Endothelial cell (in vitro differentiated cells): ENCODE results near the gene ZNF837. TPM values are rescaled to one million over a fixed set of nuclear protein-coding genes. Genes with fewer than 3 reads are reported as not detected.

ENCODE experiments used
- DNase-seq: peaks from one replicate; pipeline ENCODE4 v3.0.0; 2021; ENCODE audit warnings: low spot score
- H3K27ac Mint-ChIP-seq: one replicate; pipeline ENCODE4 v1.8.0; 2021; ENCODE audit warnings: mixed read lengths, inconsistent platforms; ENCODE audit not compliant: unreplicated experiment
- H3K27me3 Mint-ChIP-seq: one replicate; pipeline ENCODE4 v1.8.0; 2021; ENCODE audit warnings: mild to moderate bottlenecking, moderate library complexity, mixed read lengths, inconsistent platforms; ENCODE audit not compliant: unreplicated experiment
- H3K36me3 Mint-ChIP-seq: one replicate; pipeline ENCODE4 v1.8.0; 2021; ENCODE audit warnings: mild to moderate bottlenecking, low read depth, mixed read lengths, inconsistent platforms; ENCODE audit not compliant: unreplicated experiment
- H3K4me1 Mint-ChIP-seq: one replicate; pipeline ENCODE4 v1.8.0; 2021; ENCODE audit warnings: mild to moderate bottlenecking, mixed read lengths, inconsistent platforms; ENCODE audit not compliant: unreplicated experiment
- H3K4me3 Mint-ChIP-seq: one replicate; pipeline ENCODE4 v1.8.0; 2021; ENCODE audit warnings: mild to moderate bottlenecking, mixed read lengths, inconsistent platforms; ENCODE audit not compliant: unreplicated experiment
- H3K9me3 Mint-ChIP-seq: one replicate; pipeline ENCODE4 v1.8.0; 2021; ENCODE audit warnings: mixed read lengths, inconsistent platforms; ENCODE audit not compliant: unreplicated experiment
- CTCF ChIP-seq: fragments of 200-600 bp; sonication (generic); IDR thresholded peaks from one replicate; pipeline ENCODE4 v1.5.0; 2021; ENCODE audit warnings: antibody characterized with exemption; ENCODE audit not compliant: unreplicated experiment
- microRNA-seq: library from miRNA; unstranded; fragments of <30 nt; microRNA quantifications from one replicate; pipeline ENCODE4, GENCODE V29; 2020; ENCODE audit not compliant: unreplicated experiment
- total RNA-seq: library from RNA; stranded (reverse); fragmentation: NEBNext Ultra II Directional; extraction: Animal tissue kit (Norgen Biotek cat#: 25700); gene quantifications from one replicate; pipeline ENCODE4 v1.2.1, GENCODE V29; 2021; ENCODE audit not compliant: unreplicated experiment

The ZNF837 gene
- total RNA-seq, 1 donor from 2014 or later, result 4.5 TPM

- Mint-ChIP-seq H3K4me1 (peaks cover 7% of the 10 kb centered on the region), H3K9me3 (no peaks in the 10 kb centered on the region), H3K36me3 (peaks cover 17% of the 10 kb centered on the region), H3K4me3 (no peak overlapping the region), H3K27ac (no peak overlapping the region), H3K27me3 (peaks cover 5% of the 10 kb centered on the region)
- TF ChIP-seq CTCF, result no peak
- DNase-seq, result no peak
Measured at GRCh38 chr19:58326501-58326913, 54.3 kb downstream of the ZNF837 start.

DNA sequence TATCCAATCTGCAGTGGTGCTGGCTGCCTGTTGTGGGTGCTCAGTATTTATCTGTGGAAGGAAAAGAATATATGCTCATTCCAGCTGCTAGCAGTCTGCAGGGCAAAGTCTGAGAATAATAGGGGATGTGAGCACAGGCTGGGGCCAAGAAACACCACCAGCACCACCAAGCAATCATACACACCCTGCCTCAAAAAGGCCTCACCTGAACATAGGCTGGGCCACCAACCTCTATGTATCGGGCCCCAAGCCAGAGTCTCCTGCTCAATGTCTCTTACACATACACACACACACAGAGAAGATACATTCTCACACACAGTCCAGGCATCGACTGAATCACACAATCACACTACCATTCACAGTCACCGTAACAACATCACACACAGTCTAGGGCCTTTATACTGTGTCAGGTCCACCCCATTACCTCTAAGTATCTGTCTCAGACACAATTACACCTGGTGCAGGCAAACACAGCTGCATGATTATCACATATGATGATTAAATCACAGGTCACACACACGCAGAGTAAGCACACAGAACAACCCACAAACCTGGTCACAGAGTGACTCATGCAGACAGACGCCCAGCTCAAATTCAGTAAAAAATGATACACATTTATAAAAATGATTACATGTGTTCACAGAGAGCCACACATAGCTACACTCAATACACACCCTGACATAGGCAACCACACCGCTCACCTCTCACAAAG is 55.4 kb downstream of the ZNF837 start:
- no peak for TF ChIP-seq CTCF
- Mint-ChIP-seq H3K27me3 (peaks cover 5% of the 10 kb centered on the region), H3K9me3 (no peaks in the 10 kb centered on the region), H3K4me1 (peaks cover 7% of the 10 kb centered on the region), H3K4me3 (no peak overlapping the region), H3K36me3 (peaks cover 14% of the 10 kb centered on the region), H3K27ac (no peak overlapping the region)
- DNase-seq, result no peak

GRCh38 chr19:58319241-58319640 is 61.6 kb downstream of the ZNF837 start:
- Mint-ChIP-seq H3K9me3 (no peaks in the 10 kb centered on the region), H3K36me3 (peaks cover 22% of the 10 kb centered on the region), H3K4me1 (no peaks in the 10 kb centered on the region), H3K4me3 (no peak overlapping the region), H3K27ac (no peak overlapping the region), H3K27me3 (peaks cover 9% of the 10 kb centered on the region)
- no peak for DNase-seq
- no peak for TF ChIP-seq CTCF

GRCh38 chr19:58318297-58318696 is 62.5 kb downstream of the ZNF837 start:
- Mint-ChIP-seq H3K36me3 (peaks cover 24% of the 10 kb centered on the region), H3K4me3 (no peak overlapping the region), H3K4me1 (no peaks in the 10 kb centered on the region), H3K9me3 (no peaks in the 10 kb centered on the region), H3K27ac (no peak overlapping the region), H3K27me3 (peaks cover 9% of the 10 kb centered on the region)
- no peak for DNase-seq
- no peak for TF ChIP-seq CTCF

Small RNAs within 50 kb of the gene (microRNA-seq; reads per million reads assigned to microRNA genes)
- 0.90 reads per million, percentile 9 among the genes with 10 or more reads in this experiment for gene MIR4754
- gene MIR6806, result 0.21 reads per million

Other genes with a start within 250 kb of the ZNF837 start
- 14.9 TPM for gene ZNF329, start 230.2 kb downstream of the ZNF837 start, total RNA-seq
- 21.4 TPM for gene ZNF274, start 198.0 kb downstream of the ZNF837 start, total RNA-seq
- 44.3 TPM for gene ZNF544, start 152.1 kb downstream of the ZNF837 start, total RNA-seq
- gene ZNF8, start 102.1 kb downstream of the ZNF837 start, total RNA-seq, result 11.2 TPM
- 40.6 TPM for gene ERVK3-1, start 75.7 kb downstream of the ZNF837 start, total RNA-seq
- gene ZSCAN22, start 54.0 kb downstream of the ZNF837 start, total RNA-seq, result 3.2 TPM
- gene A1BG, start 27.5 kb downstream of the ZNF837 start, total RNA-seq, result 41.9 TPM
- 3.6 TPM for gene ZNF497, start 18.3 kb downstream of the ZNF837 start, total RNA-seq
- gene RPS5, start 6.2 kb upstream of the ZNF837 start, total RNA-seq, result 1,047 TPM
- gene RNF225, start 14.6 kb upstream of the ZNF837 start, total RNA-seq, result not detected
- 6.0 TPM for gene ZNF584, start 27.6 kb upstream of the ZNF837 start, total RNA-seq
- 1.2 TPM for gene ZNF132, start 59.1 kb upstream of the ZNF837 start, total RNA-seq
- 5.2 TPM for gene ZNF324B, start 70.6 kb upstream of the ZNF837 start, total RNA-seq
- 10.5 TPM for gene ZNF324, start 86.0 kb upstream of the ZNF837 start, total RNA-seq
- gene ZNF446, start 95.3 kb upstream of the ZNF837 start, total RNA-seq, result 9.9 TPM
- gene SLC27A5, start 131.0 kb upstream of the ZNF837 start, total RNA-seq, result 4.7 TPM
- gene ZBTB45, start 138.8 kb upstream of the ZNF837 start, total RNA-seq, result 22.2 TPM
- 457 TPM for gene TRIM28, start 163.0 kb upstream of the ZNF837 start, total RNA-seq
- gene CHMP2A, start 174.1 kb upstream of the ZNF837 start, total RNA-seq, result 130 TPM
- 81.6 TPM for gene UBE2M, start 177.6 kb upstream of the ZNF837 start, total RNA-seq
- gene MZF1, start 192.3 kb upstream of the ZNF837 start, total RNA-seq, result 18.6 TPM